SU-DHL-6 (cell line): ENCODE measurements around the gene POLR2I.

Experiments
- H2AFZ ChIP-seq: fragments of 200-600 bp; sonication (generic); 2 replicates; pipeline ENCODE4 v1.6.1; 2014; ENCODE audit warnings: low read depth, mild to moderate bottlenecking, moderate library complexity, mixed read lengths, antibody characterized with exemption, low read length; ENCODE audit not compliant: severe bottlenecking
- H3F3A ChIP-seq: fragments of 200-600 bp; shearing (Covaris generic); 2 replicates; pipeline ENCODE4 v1.6.0; 2016; ENCODE audit warnings: antibody characterized with exemption, mild to moderate bottlenecking; ENCODE audit not compliant: insufficient read depth
- H3K27ac ChIP-seq: fragments of 200-600 bp; sonication (generic); 2 replicates; pipeline ENCODE4 v1.5.1; 2016; ENCODE audit warnings: low read depth, mild to moderate bottlenecking, low read length, moderate library complexity, mixed read lengths
- H3K27me3 ChIP-seq: fragments of 200-600 bp; sonication (generic), shearing (Covaris generic); 2 replicates; pipeline ENCODE4 v1.6.0; 2014; ENCODE audit warnings: mild to moderate bottlenecking, low read length
- H3K36me3 ChIP-seq: fragments of 200-600 bp; sonication (generic); 2 replicates; pipeline ENCODE4 v1.6.1; 2014; ENCODE audit warnings: mild to moderate bottlenecking, low read length, mixed read lengths
- H3K4me2 ChIP-seq: fragments of 300-600, 200-600 bp; shearing (Covaris generic), sonication (generic); 2 replicates; pipeline ENCODE4 v1.6.0; 2014; ENCODE audit warnings: low read length, low read depth, mild to moderate bottlenecking; ENCODE audit not compliant: poor library complexity, severe bottlenecking
- H3K4me3 ChIP-seq: fragments of 200-600 bp; sonication (generic); 2 replicates; pipeline ENCODE4 v1.5.1; 2014; ENCODE audit warnings: antibody characterized with exemption, low read length, mild to moderate bottlenecking, mixed read lengths; ENCODE audit not compliant: insufficient read depth, poor library complexity, severe bottlenecking
- H3K79me2 ChIP-seq: fragments of 200-600 bp; sonication (generic); 2 replicates; pipeline ENCODE4 v1.6.1; 2014; ENCODE audit warnings: mild to moderate bottlenecking, low read length, moderate library complexity; ENCODE audit not compliant: insufficient read depth
- H3K9ac ChIP-seq: fragments of 200-600 bp; sonication (generic); 2 replicates; pipeline ENCODE4 v1.7.0; 2014; ENCODE audit warnings: mild to moderate bottlenecking, low read length
- H3K9me2 ChIP-seq: fragments of 200-600 bp; sonication (generic); replicated peaks from 2 replicates; pipeline ENCODE4 v1.6.1; 2014; ENCODE audit warnings: low read length; ENCODE audit not compliant: insufficient read depth
- H3K9me3 ChIP-seq: fragments of 200-600 bp; sonication (generic); 2 replicates; pipeline ENCODE4 v1.6.1; 2014; ENCODE audit warnings: low read length, mixed read lengths; ENCODE audit not compliant: insufficient read depth
- H4K20me1 ChIP-seq: fragments of 200-600 bp; sonication (generic); 2 replicates; pipeline ENCODE4 v1.6.1; 2014; ENCODE audit warnings: low read depth, mild to moderate bottlenecking, antibody characterized with exemption, low read length, moderate library complexity, mixed read lengths
- CTCF ChIP-seq: fragments of 200-600 bp; sonication (generic); IDR thresholded peaks from one replicate; pipeline ENCODE4 v1.5.1; 2017; ENCODE audit warnings: antibody characterized with exemption, mild to moderate bottlenecking, low read length, moderate library complexity; ENCODE audit not compliant: insufficient read depth, poor library complexity, severe bottlenecking
- EZH2phosphoT487 ChIP-seq: fragments of 200-600 bp; sonication (generic), shearing (Covaris generic); conservative IDR thresholded peaks from 2 replicates; pipeline ENCODE4 v1.6.1; 2018; ENCODE audit warnings: mild to moderate bottlenecking, antibody characterized with exemption, low read length, moderate library complexity, mixed read lengths

POLR2I gene

GRCh38 chr19:36103040-36103626 lies 11.5 kb downstream of the POLR2I start:
- Histone ChIP-seq H3K9ac (no peak overlapping the region), H3F3A (no peaks in the 10 kb centered on the region), H3K27me3 (no peaks in the 10 kb centered on the region), H3K9me3 (no peaks in the 10 kb centered on the region), H3K9me2 (no peaks in the 10 kb centered on the region), H4K20me1 (no peaks in the 10 kb centered on the region), H3K4me2 (no peak overlapping the region), H3K79me2 (no peaks in the 10 kb centered on the region), H2AFZ (no peak overlapping the region), H3K4me3 (no peak overlapping the region), H3K36me3 (0 out of 2 replicates have a peak, but pooled peaks cover 3% of the 10 kb centered on the region), H3K27ac (no peak overlapping the region)
- no peak for TF ChIP-seq EZH2phosphoT487
- TF ChIP-seq CTCF, result no peak

- no peak overlapping the region for H3K9ac ChIP-seq
- no peaks in the 10 kb centered on the region for H3K79me2 ChIP-seq
- H2AFZ ChIP-seq, result no peak overlapping the region
- H3K9me2 ChIP-seq, result no peaks in the 10 kb centered on the region
- 0 out of 2 replicates have a peak, but pooled peaks cover 3% of the 10 kb centered on the region for H3K36me3 ChIP-seq
- no peak overlapping the region for H3K4me2 ChIP-seq
- TF ChIP-seq CTCF (no peak), EZH2phosphoT487 (no peak)
- no peak overlapping the region for H3K4me3 ChIP-seq
- no peaks in the 10 kb centered on the region for H4K20me1 ChIP-seq
- H3K27me3 ChIP-seq, result no peaks in the 10 kb centered on the region
- H3F3A ChIP-seq, result no peaks in the 10 kb centered on the region
- no peaks in the 10 kb centered on the region for H3K9me3 ChIP-seq
- H3K27ac ChIP-seq, result no peak overlapping the region
Observed at GRCh38 chr19:36101550-36102327, 12.9 kb downstream of the POLR2I start.

GRCh38 chr19:36100476-36100875 lies 14.2 kb downstream of the POLR2I start:
- Histone ChIP-seq H2AFZ (no peak overlapping the region), H3K4me3 (no peak overlapping the region), H3K27me3 (no peaks in the 10 kb centered on the region), H4K20me1 (no peaks in the 10 kb centered on the region), H3K79me2 (no peaks in the 10 kb centered on the region), H3K4me2 (no peak overlapping the region), H3K9me2 (no peaks in the 10 kb centered on the region), H3K36me3 (0 out of 2 replicates have a peak, but pooled peaks cover 3% of the 10 kb centered on the region), H3K27ac (no peak overlapping the region), H3F3A (no peaks in the 10 kb centered on the region), H3K9me3 (no peaks in the 10 kb centered on the region), H3K9ac (no peak overlapping the region)
- no peak for TF ChIP-seq CTCF
- no peak for TF ChIP-seq EZH2phosphoT487
